RWPE2 (cell line): ENCODE results near the gene SPEN.
"Not testable (repeated sequence)": the region's sequence is repeated elsewhere in the genome, so short reads cannot be mapped to it uniquely, and the experiment has no call there.

ENCODE experiments used
- ATAC-seq: fragments of 200-7000 bp; cut with Tn5 transposase; 3 replicates; pipeline ENCODE4 v1.9.1; 2021; ENCODE audit warnings: low read depth
- DNase-seq: peaks from one replicate; pipeline ENCODE4 v3.0.0-alpha.2; 2020; ENCODE audit warnings: low spot score
- H3K27ac ChIP-seq: fragments of 450-650 bp; 2 replicates; pipeline ENCODE4 v1.5.1; 2017; ENCODE audit warnings: mild to moderate bottlenecking; ENCODE audit not compliant: poor library complexity, severe bottlenecking
- H3K27me3 ChIP-seq: fragments of 250-450 bp; sonication (Bioruptor Pico); 2 replicates; pipeline ENCODE4 v1.5.1; 2021; ENCODE audit warnings: mild to moderate bottlenecking, moderate library complexity; ENCODE audit not compliant: insufficient read depth, poor library complexity, severe bottlenecking
- H3K36me3 ChIP-seq: fragments of 250-450 bp; sonication (Bioruptor Pico); 2 replicates; pipeline ENCODE4 v1.5.1; 2020; ENCODE audit warnings: low read depth, mild to moderate bottlenecking, moderate library complexity
- H3K4me1 ChIP-seq: fragments of 250-450 bp; sonication (Bioruptor Pico); 2 replicates; pipeline ENCODE4 v1.5.1; 2021; ENCODE audit warnings: mild to moderate bottlenecking, moderate library complexity; ENCODE audit not compliant: insufficient read depth, poor library complexity, severe bottlenecking
- H3K4me3 ChIP-seq: fragments of 250-450 bp; sonication (Bioruptor Pico); 2 replicates; pipeline ENCODE4 v1.5.1; 2021; ENCODE audit warnings: mild to moderate bottlenecking, moderate library complexity; ENCODE audit not compliant: severe bottlenecking
- H3K9me3 ChIP-seq: fragments of 250-450 bp; sonication (Bioruptor Pico); 2 replicates; pipeline ENCODE4 v1.5.1; 2021; ENCODE audit warnings: mild to moderate bottlenecking, moderate library complexity; ENCODE audit not compliant: severe bottlenecking
- TF ChIP-seq, protein P1 (sequence below): fragments of 450-650 bp; IDR thresholded peaks from one replicate; pipeline ENCODE4 v1.5.1; 2017; ENCODE audit warnings: mild to moderate bottlenecking, moderate library complexity; ENCODE audit not compliant: poor library complexity, severe bottlenecking

Gene SPEN

DNA sequence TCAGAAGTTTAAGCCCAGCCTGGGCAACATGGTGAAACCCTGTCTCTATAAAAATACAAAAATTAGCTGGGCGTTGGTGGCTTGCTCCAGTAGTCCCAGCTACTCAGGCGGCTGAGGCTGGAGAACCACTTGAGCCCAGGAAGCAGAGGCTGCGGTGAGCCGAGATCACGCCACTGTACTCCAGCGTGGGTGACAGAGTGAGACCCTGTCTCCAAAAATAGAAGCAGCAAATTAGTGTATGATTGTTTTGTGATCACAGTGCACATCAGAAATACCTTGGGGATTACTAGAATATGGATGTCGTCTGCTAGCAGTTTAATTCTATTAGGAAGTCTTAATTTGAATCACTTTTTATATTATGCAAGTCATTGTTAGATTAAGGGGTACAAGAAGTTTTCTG, 69.4 kb downstream of the SPEN start:
- Histone ChIP-seq H3K27me3 (no peaks in the 10 kb centered on the region), H3K4me1 (peaks cover 45% of the 10 kb centered on the region), H3K4me3 (no peak overlapping the region), H3K9me3 (no peaks in the 10 kb centered on the region), H3K36me3 (peaks cover 95% of the 10 kb centered on the region), H3K27ac (peak overlapping the region; percentile 88)
- TF ChIP-seq, protein P1, sequence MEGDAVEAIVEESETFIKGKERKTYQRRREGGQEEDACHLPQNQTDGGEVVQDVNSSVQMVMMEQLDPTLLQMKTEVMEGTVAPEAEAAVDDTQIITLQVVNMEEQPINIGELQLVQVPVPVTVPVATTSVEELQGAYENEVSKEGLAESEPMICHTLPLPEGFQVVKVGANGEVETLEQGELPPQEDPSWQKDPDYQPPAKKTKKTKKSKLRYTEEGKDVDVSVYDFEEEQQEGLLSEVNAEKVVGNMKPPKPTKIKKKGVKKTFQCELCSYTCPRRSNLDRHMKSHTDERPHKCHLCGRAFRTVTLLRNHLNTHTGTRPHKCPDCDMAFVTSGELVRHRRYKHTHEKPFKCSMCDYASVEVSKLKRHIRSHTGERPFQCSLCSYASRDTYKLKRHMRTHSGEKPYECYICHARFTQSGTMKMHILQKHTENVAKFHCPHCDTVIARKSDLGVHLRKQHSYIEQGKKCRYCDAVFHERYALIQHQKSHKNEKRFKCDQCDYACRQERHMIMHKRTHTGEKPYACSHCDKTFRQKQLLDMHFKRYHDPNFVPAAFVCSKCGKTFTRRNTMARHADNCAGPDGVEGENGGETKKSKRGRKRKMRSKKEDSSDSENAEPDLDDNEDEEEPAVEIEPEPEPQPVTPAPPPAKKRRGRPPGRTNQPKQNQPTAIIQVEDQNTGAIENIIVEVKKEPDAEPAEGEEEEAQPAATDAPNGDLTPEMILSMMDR = no peak
- no peak for DNase-seq
- no peak for ATAC-seq

DNA sequence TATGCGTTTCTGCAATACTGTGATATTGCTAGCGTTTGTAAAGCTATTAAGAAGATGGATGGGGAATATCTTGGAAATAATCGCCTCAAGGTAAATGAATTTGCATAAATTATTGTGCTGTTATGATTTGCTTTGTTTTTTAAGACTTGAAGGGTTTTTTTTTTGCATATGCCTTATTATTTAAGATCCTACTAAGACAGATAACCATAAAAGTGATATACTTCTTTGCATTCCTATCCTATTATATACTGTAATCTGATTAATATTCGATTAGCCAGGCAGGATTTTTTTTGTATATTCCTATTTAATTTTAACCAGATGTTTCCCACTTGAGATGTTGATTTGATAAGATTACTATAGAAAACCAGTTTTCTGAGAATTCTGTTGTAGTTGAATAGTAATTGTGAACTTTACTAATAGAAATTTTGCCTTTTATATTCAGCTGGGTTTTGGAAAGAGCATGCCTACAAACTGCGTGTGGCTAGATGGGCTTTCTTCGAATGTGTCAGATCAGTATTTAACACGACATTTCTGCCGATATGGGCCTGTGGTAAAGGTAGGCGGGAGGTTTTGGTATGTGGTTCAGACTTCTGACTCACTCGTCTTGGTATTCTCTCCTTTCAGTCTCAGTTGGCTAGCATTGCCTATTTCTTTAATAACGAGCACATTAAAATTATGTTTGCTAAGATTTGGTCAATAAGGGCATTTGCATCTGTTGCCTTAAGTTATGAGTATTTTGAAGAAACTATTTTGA, 71.6 kb downstream of the SPEN start:
- DNase-seq (peak; percentile 66), ATAC-seq (peak; percentile 87)
- H3K4me1 ChIP-seq = peaks cover 64% of the 10 kb centered on the region
- H3K4me3 ChIP-seq = no peak overlapping the region
- no peaks in the 10 kb centered on the region for H3K9me3 ChIP-seq
- peak overlapping the region; percentile 88 for H3K27ac ChIP-seq
- peaks cover 92% of the 10 kb centered on the region for H3K36me3 ChIP-seq
- no peaks in the 10 kb centered on the region for H3K27me3 ChIP-seq
- TF ChIP-seq, protein P1 = no peak

DNA sequence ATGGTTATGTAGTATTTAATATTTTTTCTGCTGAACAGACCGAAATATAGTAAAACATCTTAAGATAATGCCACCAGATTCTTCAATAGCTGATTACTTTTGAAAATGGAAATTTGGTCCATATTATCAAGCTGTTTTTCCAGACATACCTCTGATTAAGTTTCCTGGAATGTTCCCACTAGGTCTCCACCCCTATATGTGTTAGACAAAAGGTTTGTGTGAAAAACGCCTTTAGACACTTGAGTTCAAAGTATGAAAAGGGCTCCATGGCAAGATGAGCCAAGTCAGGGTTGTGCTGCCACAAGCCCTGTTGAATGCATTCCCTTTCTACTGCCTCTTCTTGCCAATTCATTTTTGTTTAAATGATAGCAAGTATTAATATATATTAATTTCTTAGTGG, 75.7 kb downstream of the SPEN start:
- Histone ChIP-seq H3K9me3 (no peaks in the 10 kb centered on the region), H3K4me3 (no peak overlapping the region), H3K27me3 (no peaks in the 10 kb centered on the region), H3K36me3 (peaks cover 95% of the 10 kb centered on the region), H3K4me1 (peaks cover 44% of the 10 kb centered on the region), H3K27ac (peak overlapping the region; percentile 88)
- TF ChIP-seq, protein P1 = no peak
- DNase-seq = no peak
- peak; percentile 90 for ATAC-seq

DNA sequence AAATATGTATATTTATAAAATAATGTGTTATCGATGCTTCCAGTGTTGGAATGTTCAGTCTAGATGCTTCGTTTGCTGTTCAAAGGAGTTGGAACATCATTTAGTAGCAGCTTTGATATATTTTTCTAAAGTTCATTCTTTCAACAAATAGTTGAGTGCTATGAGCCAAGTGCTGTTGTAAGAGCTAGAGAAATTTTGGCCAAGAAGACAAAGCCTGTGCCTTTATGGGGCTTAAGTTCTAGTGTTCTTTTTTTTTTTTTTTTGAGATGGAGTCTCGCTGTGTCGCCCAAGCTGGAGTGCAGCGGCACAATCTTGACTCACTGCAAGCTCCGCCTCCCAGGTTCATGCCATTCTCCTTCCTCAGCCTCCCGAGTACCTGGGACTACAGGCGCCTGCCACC, 78.9 kb downstream of the SPEN start:
- peaks cover 97% of the 10 kb centered on the region for H3K36me3 ChIP-seq
- DNase-seq, ATAC-seq: not testable (repeated sequence)

DNA sequence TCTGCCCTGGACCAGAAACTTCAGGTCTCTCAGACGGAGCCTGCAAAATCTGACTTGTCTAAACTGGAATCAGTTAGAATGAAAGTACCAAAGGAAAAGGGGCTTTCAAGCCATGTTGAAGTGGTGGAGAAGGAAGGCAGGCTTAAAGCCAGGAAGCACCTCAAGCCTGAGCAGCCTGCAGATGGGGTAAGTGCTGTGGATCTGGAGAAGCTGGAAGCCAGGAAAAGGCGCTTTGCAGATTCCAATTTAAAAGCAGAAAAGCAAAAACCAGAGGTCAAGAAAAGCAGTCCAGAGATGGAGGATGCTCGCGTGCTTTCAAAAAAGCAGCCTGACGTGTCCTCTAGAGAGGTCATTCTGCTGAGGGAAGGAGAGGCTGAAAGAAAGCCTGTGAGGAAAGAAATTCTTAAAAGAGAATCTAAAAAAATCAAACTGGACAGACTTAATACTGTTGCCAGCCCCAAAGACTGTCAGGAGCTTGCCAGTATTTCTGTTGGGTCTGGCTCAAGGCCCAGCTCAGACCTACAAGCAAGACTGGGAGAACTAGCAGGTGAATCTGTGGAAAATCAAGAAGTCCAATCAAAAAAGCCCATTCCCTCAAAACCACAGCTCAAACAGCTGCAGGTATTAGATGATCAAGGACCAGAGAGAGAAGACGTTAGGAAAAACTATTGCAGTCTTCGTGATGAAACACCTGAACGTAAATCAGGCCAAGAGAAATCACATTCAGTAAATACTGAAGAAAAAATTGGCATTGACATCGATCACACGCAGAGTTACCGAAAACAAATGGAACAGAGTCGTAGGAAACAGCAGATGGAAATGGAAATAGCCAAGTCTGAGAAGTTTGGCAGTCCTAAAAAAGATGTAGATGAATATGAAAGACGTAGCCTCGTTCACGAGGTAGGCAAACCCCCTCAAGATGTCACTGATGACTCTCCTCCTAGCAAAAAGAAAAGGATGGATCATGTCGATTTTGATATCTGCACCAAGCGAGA, 81.8 kb downstream of the SPEN start:
- no peak overlapping the region for H3K27ac ChIP-seq
- ATAC-seq = no peak
- no peaks in the 10 kb centered on the region for H3K27me3 ChIP-seq
- DNase-seq = no peak
- TF ChIP-seq, protein P1 = no peak
- no peak overlapping the region for H3K4me3 ChIP-seq
- H3K4me1 ChIP-seq = peaks cover 6% of the 10 kb centered on the region
- no peaks in the 10 kb centered on the region for H3K9me3 ChIP-seq
- H3K36me3 ChIP-seq = peaks cover 97% of the 10 kb centered on the region

More for the DNA sequence above, 78.9 kb downstream of the SPEN start:
- not testable (repeated sequence) for H3K27ac ChIP-seq, H3K27me3 ChIP-seq, H3K4me3 ChIP-seq, H3K9me3 ChIP-seq
- H3K4me1 ChIP-seq = peaks cover 26% of the 10 kb centered on the region
